HL-60/S4 treated with phorbol 12-myristate 13-acetate at 8.2 ng/mL for 4 days and 3 days (cell line): ENCODE data around the gene ACTN2.

Experiments used
- in situ Hi-C: fragments of 300-500 bp; cut with MboI; formaldehyde crosslinking; loops from 2 replicates; pipeline ENCODE4 v1.15.0; 2022; ENCODE audit warnings: low sequenced_read_pairs

The ACTN2 gene

GRCh38 chr1:236689713-236690569, 3.6 kb downstream of the ACTN2 start:
- in situ Hi-C loops = no loop called here

GRCh38 chr1:236691348-236691747, 5.0 kb downstream of the ACTN2 start:
- in situ Hi-C loops = no loop called here

- in situ Hi-C loops = no loop called here
Measured at GRCh38 chr1:236692128-236692527, 5.8 kb downstream of the ACTN2 start.

- in situ Hi-C loops = no loop called here
Measured at GRCh38 chr1:236692742-236693141, 6.4 kb downstream of the ACTN2 start.

- in situ Hi-C loops = no loop called here
Measured at GRCh38 chr1:236699366-236699765, 13.1 kb downstream of the ACTN2 start.

- in situ Hi-C loops = no loop called here
Measured at GRCh38 chr1:236700903-236701302, 14.6 kb downstream of the ACTN2 start.

- in situ Hi-C loops = no loop called here
Measured at GRCh38 chr1:236701782-236702181, 15.5 kb downstream of the ACTN2 start.

- in situ Hi-C loops = no loop called here
Measured at GRCh38 chr1:236702791-236703394, 16.6 kb downstream of the ACTN2 start.

GRCh38 chr1:236705771-236706170, 19.5 kb downstream of the ACTN2 start:
- in situ Hi-C loops = no loop called here

GRCh38 chr1:236706183-236706582, 19.9 kb downstream of the ACTN2 start:
- in situ Hi-C loops = no loop called here

- in situ Hi-C loops = no loop called here
Measured at GRCh38 chr1:236710328-236710892, 24.1 kb downstream of the ACTN2 start.

GRCh38 chr1:236716160-236716559, 29.9 kb downstream of the ACTN2 start:
- in situ Hi-C loops = no loop called here

GRCh38 chr1:236717811-236718210, 31.5 kb downstream of the ACTN2 start:
- in situ Hi-C loops = no loop called here

GRCh38 chr1:236718328-236718727, 32.0 kb downstream of the ACTN2 start:
- in situ Hi-C loops = no loop called here

GRCh38 chr1:236720206-236720605, 33.9 kb downstream of the ACTN2 start:
- in situ Hi-C loops = no loop called here

GRCh38 chr1:236720611-236721010, 34.3 kb downstream of the ACTN2 start:
- in situ Hi-C loops = no loop called here

- in situ Hi-C loops = no loop called here
Measured at GRCh38 chr1:236724049-236724448, 37.8 kb downstream of the ACTN2 start.

GRCh38 chr1:236724506-236724905, 38.2 kb downstream of the ACTN2 start:
- in situ Hi-C loops = no loop called here

- in situ Hi-C loops = no loop called here
Measured at GRCh38 chr1:236725668-236726067, 39.4 kb downstream of the ACTN2 start.

GRCh38 chr1:236727521-236727920, 41.2 kb downstream of the ACTN2 start:
- in situ Hi-C loops = no loop called here

- in situ Hi-C loops = no loop called here
Measured at GRCh38 chr1:236728752-236729151, 42.5 kb downstream of the ACTN2 start.

GRCh38 chr1:236733653-236734052, 47.4 kb downstream of the ACTN2 start:
- in situ Hi-C loops = no loop called here
